Retinal pigment epithelial cell (primary cell): ENCODE results near the gene ASIC5.

Experiments
- DNase-seq: peaks from one replicate; pipeline ENCODE4 v3.0.0-alpha.2; 2010; ENCODE audit warnings: low read depth
- H3K4me3 ChIP-seq: 2 replicates; pipeline ENCODE4 v1.5.1; 2011; ENCODE audit warnings: mild to moderate bottlenecking, low read length, control low read depth, moderate library complexity
- TF ChIP-seq, protein P1 (sequence below): conservative IDR thresholded peaks from 2 replicates; pipeline ENCODE4 v1.5.1; 2011; ENCODE audit warnings: low read depth, low read length, control low read depth, inconsistent platforms

Gene ASIC5

DNA sequence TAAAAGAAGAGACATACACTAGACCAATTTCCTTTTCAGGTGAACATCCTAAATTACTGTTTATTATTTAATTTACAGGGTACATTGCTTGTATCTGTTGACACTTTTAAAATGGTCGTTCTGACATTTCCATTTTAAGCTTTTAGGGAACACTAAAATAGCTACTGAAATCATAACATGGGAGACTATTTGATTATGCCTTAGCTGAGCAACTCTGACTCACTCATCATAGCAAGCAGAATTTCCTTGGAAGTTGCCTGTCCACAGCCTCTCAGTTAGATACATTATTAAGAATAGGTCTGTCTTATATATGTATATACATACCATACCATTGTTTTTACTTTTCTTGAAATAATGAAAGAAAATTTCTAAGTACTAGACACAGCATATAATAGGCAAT is 85.3 kb downstream of the ASIC5 start:
- no peak overlapping the region for H3K4me3 ChIP-seq

More for the DNA sequence above, 85.3 kb downstream of the ASIC5 start:
- DNase-seq = no peak
- TF ChIP-seq, protein P1, sequence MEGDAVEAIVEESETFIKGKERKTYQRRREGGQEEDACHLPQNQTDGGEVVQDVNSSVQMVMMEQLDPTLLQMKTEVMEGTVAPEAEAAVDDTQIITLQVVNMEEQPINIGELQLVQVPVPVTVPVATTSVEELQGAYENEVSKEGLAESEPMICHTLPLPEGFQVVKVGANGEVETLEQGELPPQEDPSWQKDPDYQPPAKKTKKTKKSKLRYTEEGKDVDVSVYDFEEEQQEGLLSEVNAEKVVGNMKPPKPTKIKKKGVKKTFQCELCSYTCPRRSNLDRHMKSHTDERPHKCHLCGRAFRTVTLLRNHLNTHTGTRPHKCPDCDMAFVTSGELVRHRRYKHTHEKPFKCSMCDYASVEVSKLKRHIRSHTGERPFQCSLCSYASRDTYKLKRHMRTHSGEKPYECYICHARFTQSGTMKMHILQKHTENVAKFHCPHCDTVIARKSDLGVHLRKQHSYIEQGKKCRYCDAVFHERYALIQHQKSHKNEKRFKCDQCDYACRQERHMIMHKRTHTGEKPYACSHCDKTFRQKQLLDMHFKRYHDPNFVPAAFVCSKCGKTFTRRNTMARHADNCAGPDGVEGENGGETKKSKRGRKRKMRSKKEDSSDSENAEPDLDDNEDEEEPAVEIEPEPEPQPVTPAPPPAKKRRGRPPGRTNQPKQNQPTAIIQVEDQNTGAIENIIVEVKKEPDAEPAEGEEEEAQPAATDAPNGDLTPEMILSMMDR = no peak
